WERI-Rb-1 (cell line): ENCODE results near the gene GFI1B.
A peak's percentile ranks its signal among the peaks of the same experiment; 100 is the strongest.

Experiments used
- DNase-seq: peaks from one replicate; pipeline ENCODE4 v3.0.0-alpha.2; 2020
- H3K27ac ChIP-seq: fragments of 250-450 bp; sonication (Bioruptor Pico); 2 replicates; pipeline ENCODE4 v1.5.1; 2020; ENCODE audit warnings: mild to moderate bottlenecking, moderate library complexity
- H3K27me3 ChIP-seq: fragments of 250-450 bp; sonication (Bioruptor Pico); 2 replicates; pipeline ENCODE4 v1.5.1; 2021; ENCODE audit warnings: mild to moderate bottlenecking, low read depth, moderate library complexity; ENCODE audit not compliant: insufficient read depth, severe bottlenecking
- H3K36me3 ChIP-seq: fragments of 250-450 bp; sonication (Bioruptor Pico); 2 replicates; pipeline ENCODE4 v1.5.1; 2020; ENCODE audit warnings: mild to moderate bottlenecking, moderate library complexity
- H3K4me3 ChIP-seq: 2 replicates; pipeline ENCODE4 v1.5.1; 2011; ENCODE audit warnings: low read depth, mild to moderate bottlenecking, control low read depth, low read length
- H3K9me3 ChIP-seq: fragments of 250-450 bp; sonication (Bioruptor Pico); 2 replicates; pipeline ENCODE4 v1.5.1; 2021; ENCODE audit warnings: mild to moderate bottlenecking, moderate library complexity; ENCODE audit not compliant: severe bottlenecking
- TF ChIP-seq, protein P1 (sequence below): IDR thresholded peaks from 2 replicates; pipeline ENCODE4 v1.5.1; 2011; ENCODE audit warnings: low read depth, mild to moderate bottlenecking, control low read depth, inconsistent platforms, low read length

Gene GFI1B

DNA sequence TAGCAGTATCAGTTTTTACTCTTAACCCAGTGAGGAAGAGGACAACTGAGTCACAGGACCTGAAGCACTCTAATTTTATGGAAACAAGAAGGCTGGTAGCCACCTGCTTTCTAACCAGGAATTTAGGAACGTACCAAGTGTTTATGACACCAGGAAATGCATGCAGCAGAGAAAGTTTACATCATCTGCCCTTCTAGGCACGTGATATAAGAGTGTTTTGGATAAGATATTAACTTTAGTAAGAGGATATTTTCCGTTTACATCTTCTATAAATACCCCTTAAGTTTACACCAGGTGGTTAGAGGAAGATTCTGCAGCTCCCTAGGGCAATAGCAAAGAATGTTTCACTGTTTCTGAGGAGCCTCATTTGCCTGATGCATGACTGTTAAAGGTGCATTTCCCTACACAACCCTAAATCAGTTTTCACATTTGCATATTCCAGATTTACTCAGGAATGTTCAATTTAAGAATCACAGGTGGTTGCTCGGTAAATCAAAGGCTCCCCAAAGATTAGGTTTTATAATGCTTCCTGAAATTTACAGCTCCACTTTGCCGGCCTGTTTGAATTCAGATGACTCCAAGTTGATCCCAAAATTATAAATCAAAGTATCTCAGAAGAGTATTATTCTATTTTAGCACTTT, 35.8 kb upstream of the GFI1B start:
- TF ChIP-seq, protein P1, sequence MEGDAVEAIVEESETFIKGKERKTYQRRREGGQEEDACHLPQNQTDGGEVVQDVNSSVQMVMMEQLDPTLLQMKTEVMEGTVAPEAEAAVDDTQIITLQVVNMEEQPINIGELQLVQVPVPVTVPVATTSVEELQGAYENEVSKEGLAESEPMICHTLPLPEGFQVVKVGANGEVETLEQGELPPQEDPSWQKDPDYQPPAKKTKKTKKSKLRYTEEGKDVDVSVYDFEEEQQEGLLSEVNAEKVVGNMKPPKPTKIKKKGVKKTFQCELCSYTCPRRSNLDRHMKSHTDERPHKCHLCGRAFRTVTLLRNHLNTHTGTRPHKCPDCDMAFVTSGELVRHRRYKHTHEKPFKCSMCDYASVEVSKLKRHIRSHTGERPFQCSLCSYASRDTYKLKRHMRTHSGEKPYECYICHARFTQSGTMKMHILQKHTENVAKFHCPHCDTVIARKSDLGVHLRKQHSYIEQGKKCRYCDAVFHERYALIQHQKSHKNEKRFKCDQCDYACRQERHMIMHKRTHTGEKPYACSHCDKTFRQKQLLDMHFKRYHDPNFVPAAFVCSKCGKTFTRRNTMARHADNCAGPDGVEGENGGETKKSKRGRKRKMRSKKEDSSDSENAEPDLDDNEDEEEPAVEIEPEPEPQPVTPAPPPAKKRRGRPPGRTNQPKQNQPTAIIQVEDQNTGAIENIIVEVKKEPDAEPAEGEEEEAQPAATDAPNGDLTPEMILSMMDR = no peak
- Histone ChIP-seq H3K4me3 (no peak overlapping the region), H3K9me3 (no peaks in the 10 kb centered on the region), H3K27me3 (no peaks in the 10 kb centered on the region), H3K36me3 (peaks cover 9% of the 10 kb centered on the region), H3K27ac (no peak overlapping the region)
- DNase-seq = no peak

DNA sequence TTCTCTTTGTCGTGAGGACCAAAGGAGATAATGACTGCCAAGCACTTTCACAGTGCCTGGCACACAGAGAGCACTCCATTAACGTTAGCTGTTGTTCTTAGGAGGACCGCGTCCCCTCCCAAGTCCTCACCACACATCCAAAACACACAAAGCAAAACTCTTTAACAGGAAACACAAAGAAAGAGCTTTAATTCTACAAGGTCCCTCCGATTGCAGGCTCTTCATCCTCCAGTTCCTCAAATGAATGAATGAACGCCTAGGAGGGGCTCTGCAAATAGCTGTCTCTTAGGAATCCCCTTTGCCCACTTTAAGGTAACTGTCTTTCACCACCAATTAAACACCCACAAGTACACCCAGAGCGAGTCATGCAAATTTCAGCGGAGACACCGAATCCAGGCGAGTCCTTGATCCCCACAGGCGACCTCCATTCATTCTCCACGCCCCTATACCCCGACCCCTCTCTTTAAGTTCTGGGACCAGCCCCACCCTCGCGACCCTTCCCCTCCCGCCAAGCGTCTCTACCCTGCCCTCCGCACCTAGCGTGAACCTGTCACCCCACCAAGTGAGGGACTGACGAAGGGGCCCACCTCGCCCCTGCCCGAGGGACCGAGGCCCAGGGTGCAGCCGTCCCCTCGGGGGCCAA, 34.7 kb upstream of the GFI1B start:
- H3K4me3 ChIP-seq = peak overlapping the region; percentile 98
- no peak for DNase-seq
- H3K27ac ChIP-seq = peak overlapping the region; percentile 100
- H3K36me3 ChIP-seq = peaks cover 9% of the 10 kb centered on the region
- H3K27me3 ChIP-seq = no peaks in the 10 kb centered on the region
- TF ChIP-seq, protein P1 = no peak
- no peaks in the 10 kb centered on the region for H3K9me3 ChIP-seq

DNA sequence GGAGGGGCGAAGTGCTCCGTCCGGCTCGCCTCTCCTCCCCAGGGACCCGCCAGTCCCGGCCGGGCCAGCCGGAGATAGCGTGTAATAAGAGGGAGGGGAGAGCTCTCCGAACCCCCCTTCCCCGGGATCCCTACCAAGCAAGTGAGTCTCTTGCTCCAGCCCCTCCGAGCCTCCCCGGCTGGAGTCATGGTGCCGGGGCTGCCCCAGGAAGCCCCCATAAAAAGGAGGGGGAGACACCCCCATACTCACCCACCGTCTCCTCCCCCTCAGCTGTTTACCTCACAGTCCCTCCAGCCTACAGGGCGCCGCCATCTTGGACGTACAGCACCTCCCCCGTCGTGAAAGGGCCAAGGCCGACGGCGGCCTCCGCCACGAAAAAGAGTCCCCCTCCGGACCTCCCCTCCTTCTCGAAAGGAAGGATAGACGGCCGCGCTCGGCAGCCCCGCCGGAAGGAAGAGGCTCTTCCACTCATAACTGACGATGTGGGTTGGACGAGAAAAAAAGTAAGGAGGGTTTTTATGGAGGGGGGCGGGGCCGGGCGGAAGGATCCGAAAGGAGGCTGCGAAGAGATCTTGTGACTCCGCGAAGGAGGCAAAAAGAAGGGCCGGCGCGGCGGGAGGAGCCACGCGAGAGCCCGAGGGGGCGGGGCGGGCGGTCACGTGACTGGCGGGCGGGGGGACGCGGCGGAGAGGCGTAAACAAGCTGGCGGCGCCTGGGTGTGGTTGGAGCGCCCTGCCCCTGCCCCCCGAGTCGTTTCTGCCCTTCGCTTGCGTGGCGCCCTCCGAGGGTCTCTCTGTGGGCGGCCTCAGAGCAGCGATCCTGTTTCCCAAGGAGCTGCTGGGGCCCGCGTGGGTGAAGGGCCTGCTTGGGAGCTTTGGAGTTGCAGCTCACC, 34.0 kb upstream of the GFI1B start, which contains the start of gene TSC1:
Gene TSC1 (minus strand): TSS at position 323 of the 892 bp plus-strand sequence. CDS start 15,744 bp downstream, outside the sequence.
- no peaks in the 10 kb centered on the region for H3K27me3 ChIP-seq
- peak within 1 kb of the TSS; percentile 100 for H3K27ac ChIP-seq

DNA sequence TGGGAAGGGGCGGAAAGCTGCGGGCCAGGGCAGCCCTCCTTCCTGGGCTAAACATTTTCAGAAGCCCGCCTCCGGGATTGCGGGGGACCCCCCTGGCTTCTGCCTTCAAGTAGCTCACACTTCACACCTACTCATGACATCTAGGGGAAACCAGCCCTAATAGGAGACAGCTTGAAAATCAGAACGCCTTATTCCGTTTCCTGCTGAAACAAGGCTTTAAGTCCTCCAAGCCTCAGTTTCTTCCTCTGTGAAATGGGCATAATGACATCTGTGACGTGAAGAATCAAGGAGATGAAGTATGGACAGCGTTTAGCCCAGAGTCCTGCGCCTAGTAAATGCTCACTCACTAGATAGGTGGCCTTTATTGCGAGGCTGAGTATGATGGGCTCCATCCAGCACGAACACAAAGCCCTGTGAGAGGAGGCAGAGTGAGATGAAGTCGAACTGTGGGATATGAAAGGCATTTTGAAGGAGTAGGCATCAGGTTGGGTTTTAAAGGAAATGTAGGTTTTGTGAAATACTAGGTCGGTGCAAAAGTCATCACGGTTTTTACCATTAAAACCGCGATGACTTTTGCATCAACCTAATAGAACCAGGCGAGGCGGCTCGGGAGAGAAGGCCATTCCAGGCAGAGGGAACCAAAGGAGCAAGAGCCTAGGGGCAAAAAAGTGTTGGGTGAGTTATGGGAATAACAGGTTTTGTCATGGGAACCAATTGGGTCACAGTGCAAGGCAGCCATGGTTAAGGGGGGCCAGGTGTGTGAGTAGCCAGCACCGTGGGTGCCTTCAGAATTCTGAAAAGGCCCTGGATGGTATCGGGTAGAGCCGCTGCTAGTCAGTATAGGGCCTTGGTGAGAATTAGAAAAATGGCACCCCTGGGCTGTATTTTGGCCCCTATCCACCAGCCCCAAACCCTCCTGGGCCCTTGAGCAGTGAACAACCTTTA, 33.0 kb upstream of the GFI1B start:
- TF ChIP-seq, protein P1 = no peak
- no peak for DNase-seq
- H3K27ac ChIP-seq = peak overlapping the region; percentile 100
- no peaks in the 10 kb centered on the region for H3K27me3 ChIP-seq
- no peaks in the 10 kb centered on the region for H3K9me3 ChIP-seq
- peaks cover 6% of the 10 kb centered on the region; the same call in 1 of the 2 replicates for H3K36me3 ChIP-seq
- peak overlapping the region; percentile 98 for H3K4me3 ChIP-seq

More for the DNA sequence above, 34.0 kb upstream of the GFI1B start, which contains the start of gene TSC1:
- Histone ChIP-seq H3K9me3 (no peaks in the 10 kb centered on the region), H3K4me3 (peak within 1 kb of the TSS; percentile 98), H3K36me3 (peaks cover 6% of the 10 kb centered on the region; the same call in 1 of the 2 replicates)
- TF ChIP-seq, protein P1 = no peak
- peak; percentile 99 for DNase-seq

DNA sequence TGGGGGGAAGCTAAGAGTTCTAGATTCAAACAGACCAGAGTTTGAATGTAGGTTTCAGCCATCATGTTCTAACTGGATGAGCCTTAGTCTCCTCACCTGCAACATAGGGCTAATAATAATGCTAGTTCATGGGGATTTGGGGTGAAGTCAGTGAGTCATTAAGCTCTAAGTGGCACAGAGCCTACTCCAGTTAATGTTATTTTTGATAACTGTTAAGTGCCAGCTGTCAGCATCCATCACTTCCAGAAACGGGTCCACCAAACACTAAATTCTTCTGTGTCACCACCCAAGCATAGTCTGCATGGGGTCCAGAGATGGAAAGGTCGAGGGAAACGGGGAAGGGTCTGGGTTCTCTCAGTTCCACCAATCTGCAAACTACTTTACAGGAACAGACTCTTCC, 32.3 kb upstream of the GFI1B start:
- Histone ChIP-seq H3K27me3 (no peaks in the 10 kb centered on the region), H3K9me3 (no peaks in the 10 kb centered on the region), H3K4me3 (no peak overlapping the region), H3K36me3 (peaks cover 6% of the 10 kb centered on the region; the same call in 1 of the 2 replicates), H3K27ac (no peak overlapping the region)
- TF ChIP-seq, protein P1 = no peak
- no peak for DNase-seq
